K562 (cell line): Measurements from ENCODE around the gene LSM8. TPM values are rescaled to one million over a fixed set of nuclear protein-coding genes. Genes with fewer than 3 reads are reported as not detected.

Source experiments
- ARID3A ChIP-seq: IDR thresholded peaks from 2 replicates; pipeline ENCODE4 v1.6.1; 2012; ENCODE audit warnings: low read depth, low read length, improper control_type of control experiment, borderline replicate concordance
- ARID3B ChIP-seq: fragments of 250-450 bp; sonication (Bioruptor Pico); IDR thresholded peaks from 2 replicates; pipeline ENCODE4 v1.4.0; 2020; ENCODE audit warnings: borderline replicate concordance
- ATF3 ChIP-seq, 2 experiments: fragments of 450-650 bp in 1 of 2; sonication (generic) in 1 of 2; formaldehyde crosslinking in 1 of 2; IDR thresholded peaks in 1 of 2; conservative IDR thresholded peaks in 1 of 2; 2 replicates each; pipeline versions ENCODE4 v1.6.1 to v1.8.1; 2016 to 2023; ENCODE audit warnings: mild to moderate bottlenecking in 2 of 2, moderate library complexity in 2 of 2, inconsistent platforms in 1 of 2, missing genetic modification reagents in 1 of 2
- BRD9 ChIP-seq: fragments of 450-650 bp; IDR thresholded peaks from 2 replicates; pipeline ENCODE4 v1.6.1; 2018; ENCODE audit warnings: low read depth; ENCODE audit not compliant: partially characterized antibody
- EP300 ChIP-seq: IDR thresholded peaks from 2 replicates; pipeline ENCODE4 v1.6.1; 2012; ENCODE audit warnings: low read length, improper control_type of control experiment
- GMEB1 ChIP-seq: fragments of 250-450 bp; sonication (Bioruptor Pico); IDR thresholded peaks from 2 replicates; pipeline ENCODE4 v1.4.0; 2020; ENCODE audit warnings: mild to moderate bottlenecking
- HBP1 ChIP-seq: fragments of 450-650 bp; formaldehyde crosslinking; IDR thresholded peaks from 2 replicates; pipeline ENCODE4 v1.4.0; 2022; ENCODE audit warnings: missing genetic modification characterization
- KHSRP ChIP-seq: fragments of 450-650 bp; IDR thresholded peaks from 2 replicates; pipeline ENCODE4 v1.6.1; 2017
- MYC ChIP-seq, 2 experiments: fragments of 250-450 bp in 1 of 2; sonication (Bioruptor Pico) in 1 of 2; IDR thresholded peaks; 2 replicates each; pipeline versions ENCODE4 v1.5.1 to v1.6.1; 2012 to 2021; ENCODE audit warnings: low read depth in 2 of 2, borderline replicate concordance in 1 of 2, improper control_type of control experiment in 1 of 2, low read length in 1 of 2, mild to moderate bottlenecking in 1 of 2, moderate library complexity in 1 of 2
- POLR2A ChIP-seq: fragments of 450-650 bp; conservative IDR thresholded peaks from 2 replicates; pipeline ENCODE4 v1.6.1; 2016
- POLR2H ChIP-seq: IDR thresholded peaks from 2 replicates; pipeline ENCODE4 v1.6.1; 2016; ENCODE audit warnings: missing genetic modification characterization, low read depth, mild to moderate bottlenecking, control low read depth, missing compliant biosample characterization, moderate library complexity
- SMARCA4 ChIP-seq: fragments of 450-650 bp; IDR thresholded peaks from 2 replicates; pipeline ENCODE4 v1.6.1; 2016
- SRSF7 ChIP-seq: fragments of 200-400 bp; formaldehyde crosslinking; optimal IDR thresholded peaks from 2 replicates; pipeline ENCODE3; 2017; ENCODE audit warnings: mild to moderate bottlenecking, low read depth, low read length
- ZC3H8 ChIP-seq: fragments of 450-650 bp; IDR thresholded peaks from 2 replicates; pipeline ENCODE4 v1.6.1; 2017
- ZNF143 ChIP-seq: sonication (generic); formaldehyde crosslinking; IDR thresholded peaks from 2 replicates; pipeline ENCODE4 v1.9.0; 2022; ENCODE audit warnings: mild to moderate bottlenecking, missing genetic modification reagents
- ZNF444 ChIP-seq: fragments of 250-450 bp; sonication (Bioruptor Pico); IDR thresholded peaks from 2 replicates; pipeline ENCODE4 v1.4.0; 2020; ENCODE audit warnings: mild to moderate bottlenecking, moderate library complexity
- ZNF511 ChIP-seq: sonication (generic); formaldehyde crosslinking; IDR thresholded peaks from 2 replicates; pipeline ENCODE4 v1.8.0; 2022; ENCODE audit warnings: mild to moderate bottlenecking, missing genetic modification reagents
- ZNF583 ChIP-seq: fragments of 250-450 bp; sonication (Bioruptor Pico); IDR thresholded peaks from 2 replicates; pipeline ENCODE4 v1.4.0; 2020
- ZNF699 ChIP-seq: fragments of 250-450 bp; sonication (Bioruptor Pico); IDR thresholded peaks from 2 replicates; pipeline ENCODE4 v1.8.0; 2021; ENCODE audit warnings: mild to moderate bottlenecking, moderate library complexity; ENCODE audit not compliant: insufficient replicate concordance
- polyA plus RNA-seq, 8 experiments: library from polyadenylated mRNA; depleted of rRNA in 4 of 8; stranded (reverse) in 5 of 8; unstranded in 3 of 8; fragments of >200 nt; fragmentation: Nextera tagmentation in 2 of 8; fragmentation: Illumina TruSeq in 1 of 8; extraction: Ambion mirVana in 2 of 8; extraction: Trizol in 1 of 8; gene quantifications; 2 replicates each; pipeline versions ENCODE4 v1.2.1 to v1.2.3, GENCODE V29; 2011 to 2014; ENCODE audit warnings: inconsistent platforms in 1 of 8, missing spikeins in 1 of 8
- total RNA-seq, 7 experiments: library from RNA; depleted of rRNA in 6 of 7; stranded (reverse); fragments of >200 nt in 6 of 7; fragmentation: Illumina TruSeq in 2 of 7; extraction: Trizol in 2 of 7; gene quantifications; 2 replicates each; pipeline versions ENCODE4 v1.2.1 to v1.2.3, GENCODE V29; 2011 to 2021; ENCODE audit warnings: low replicate concordance in 1 of 7
- TF ChIP-seq, protein P1 (sequence below), 3 experiments: fragments of 200-800 bp in 1 of 3; sonication (Bioruptor generic) in 1 of 3; sonication (generic) in 1 of 3; formaldehyde crosslinking in 1 of 3; IDR thresholded peaks; 2 replicates each; pipeline versions ENCODE4 v1.6.1 to v1.8.0; 2016 to 2022; ENCODE audit warnings: mild to moderate bottlenecking in 2 of 3, missing compliant biosample characterization in 2 of 3, missing genetic modification characterization in 2 of 3, missing genetic modification reagents in 1 of 3

Gene LSM8
- total and polyA plus RNA-seq, 9 of the 15 experiments (the other 6 are each of a cell fraction or from before 2014, with no cell fraction given): 81.5 to 340 (median 180) TPM

DNA sequence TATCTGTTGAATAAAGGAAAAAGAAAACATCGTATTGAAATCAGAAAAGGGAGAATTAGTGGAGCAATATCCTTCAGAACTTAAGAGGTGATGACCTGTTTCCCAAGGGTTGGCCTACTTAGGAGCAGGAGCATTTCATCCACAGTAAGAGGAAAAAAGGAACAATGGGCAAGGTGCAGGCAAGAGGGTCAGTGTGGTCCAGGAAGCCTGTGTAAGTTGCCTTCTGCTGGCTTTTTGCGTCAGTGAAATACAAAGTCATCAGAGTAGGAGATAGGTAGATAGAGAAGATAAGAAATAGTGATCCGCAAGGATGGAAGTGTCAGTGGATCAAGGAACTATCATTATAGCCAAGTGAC, 35.2 kb downstream of the LSM8 start (continued):
- TF ChIP-seq ARID3A: no peak
- TF ChIP-seq ZNF143 (CRISPR knock-in tag): no peak
- no peak for TF ChIP-seq SMARCA4
- TF ChIP-seq KHSRP: no peak
- no peak for TF ChIP-seq POLR2A
- TF ChIP-seq MYC (IDR thresholded peaks at IDR 0.05; ENCODE audit: low read depth, low read length): no peak
- TF ChIP-seq MYC (CRISPR knock-in tag; IDR thresholded peaks at IDR 0.05; ENCODE audit: borderline replicate concordance, low read depth): no peak
- peak; percentile 44; the same call in 1 of the 2 replicates for TF ChIP-seq HBP1 (CRISPR knock-in tag)
- no peak for TF ChIP-seq ZC3H8
- no peak for TF ChIP-seq GMEB1 (CRISPR knock-in tag)
- TF ChIP-seq, protein P1, sequence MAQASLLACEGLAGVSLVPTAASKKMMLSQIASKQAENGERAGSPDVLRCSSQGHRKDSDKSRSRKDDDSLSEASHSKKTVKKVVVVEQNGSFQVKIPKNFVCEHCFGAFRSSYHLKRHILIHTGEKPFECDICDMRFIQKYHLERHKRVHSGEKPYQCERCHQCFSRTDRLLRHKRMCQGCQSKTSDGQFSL (CRISPR knock-in tag; IDR thresholded peaks at IDR 0.05): no peak
- TF ChIP-seq, protein P1 (tag; IDR thresholded peaks at IDR 0.05): no peak
- no peak for TF ChIP-seq ZNF511 (CRISPR knock-in tag)
- no peak for TF ChIP-seq ATF3 (IDR thresholded peaks at IDR 0.05)
- no peak for TF ChIP-seq ATF3 (CRISPR knock-in tag; conservative IDR thresholded peaks at IDR 0.05)
- no peak for TF ChIP-seq ZNF583 (CRISPR knock-in tag)
- TF ChIP-seq ARID3B (CRISPR knock-in tag): no peak
- TF ChIP-seq BRD9: no peak
- TF ChIP-seq ZNF699 (CRISPR knock-in tag): no peak
- no peak for TF ChIP-seq SRSF7
- no peak for TF ChIP-seq ZNF444 (CRISPR knock-in tag)
- no peak for TF ChIP-seq EP300
- no peak for TF ChIP-seq POLR2H
